Mucosa of rectum (tissue), 2 donors: Measurements from ENCODE around the gene COMP.

ENCODE experiments used
- H3K27ac ChIP-seq, 2 donors: one replicate each; pipeline ENCODE4 v1.7.0; 2013; ENCODE audit warnings: inconsistent platforms in 2 of 2, low read depth in 2 of 2, low read length in 2 of 2
- H3K27me3 ChIP-seq, 2 donors: one replicate each; pipeline ENCODE4 v1.7.0; 2013; ENCODE audit warnings: low read length in 2 of 2; ENCODE audit not compliant: control insufficient read depth in 2 of 2, insufficient read depth in 2 of 2
- H3K36me3 ChIP-seq, 2 donors: one replicate each; pipeline ENCODE4 v1.7.0; 2013; ENCODE audit warnings: low read length in 2 of 2; ENCODE audit not compliant: control insufficient read depth in 2 of 2, insufficient read depth in 2 of 2
- H3K4me1 ChIP-seq, 2 donors: one replicate each; pipeline ENCODE4 v1.7.0; 2013; ENCODE audit warnings: low read length in 2 of 2, mild to moderate bottlenecking in 1 of 2; ENCODE audit not compliant: control insufficient read depth in 2 of 2, insufficient read depth in 2 of 2
- H3K4me3 ChIP-seq, 2 donors: one replicate each; pipeline ENCODE4 v1.7.0; 2013; ENCODE audit warnings: low read length in 2 of 2
- H3K9ac ChIP-seq, 2 donors: one replicate each; pipeline ENCODE4 v1.7.0; 2013; ENCODE audit warnings: low read length in 2 of 2, low read depth in 1 of 2, mild to moderate bottlenecking in 1 of 2
- H3K9me3 ChIP-seq, 2 donors: one replicate each; pipeline ENCODE4 v1.7.0; 2013; ENCODE audit warnings: low read length in 2 of 2; ENCODE audit not compliant: control insufficient read depth in 2 of 2
- donor health status: healthy.
- donor health status: Normal muscosa, but diverticular disease.

COMP gene

GRCh38 chr19:18776736-18777135 is 14.4 kb downstream of the COMP start:
- Histone ChIP-seq H3K4me3 (no peak overlapping the region), H3K27me3 (no peaks in the 10 kb centered on the region), H3K36me3 (no peaks in the 10 kb centered on the region), H3K27ac (no peak overlapping the region), H3K9me3 (no peaks in the 10 kb centered on the region), H3K9ac (no peak overlapping the region), H3K4me1 (no peaks in the 10 kb centered on the region)

GRCh38 chr19:18776288-18776594 is 14.9 kb downstream of the COMP start:
- H3K4me1 ChIP-seq, result no peaks in the 10 kb centered on the region
- no peak overlapping the region for H3K9ac ChIP-seq
- H3K36me3 ChIP-seq, result no peaks in the 10 kb centered on the region
- no peak overlapping the region for H3K4me3 ChIP-seq
- no peak overlapping the region for H3K27ac ChIP-seq
- H3K9me3 ChIP-seq, result no peaks in the 10 kb centered on the region
- no peaks in the 10 kb centered on the region for H3K27me3 ChIP-seq

GRCh38 chr19:18775586-18776287 is 15.4 kb downstream of the COMP start:
- no peak overlapping the region for H3K9ac ChIP-seq
- no peaks in the 10 kb centered on the region for H3K36me3 ChIP-seq
- H3K4me1 ChIP-seq, result no peaks in the 10 kb centered on the region
- no peaks in the 10 kb centered on the region for H3K9me3 ChIP-seq
- no peak overlapping the region for H3K4me3 ChIP-seq
- no peak overlapping the region for H3K27ac ChIP-seq
- no peaks in the 10 kb centered on the region for H3K27me3 ChIP-seq

- H3K27ac ChIP-seq, result no peak overlapping the region
- no peaks in the 10 kb centered on the region for H3K27me3 ChIP-seq
- H3K9ac ChIP-seq, result no peak overlapping the region
- no peaks in the 10 kb centered on the region for H3K36me3 ChIP-seq
- no peaks in the 10 kb centered on the region for H3K9me3 ChIP-seq
- no peaks in the 10 kb centered on the region for H3K4me1 ChIP-seq
- H3K4me3 ChIP-seq, result no peak overlapping the region
Observed at GRCh38 chr19:18774782-18775444, 16.2 kb downstream of the COMP start.

- no peaks in the 10 kb centered on the region for H3K36me3 ChIP-seq
- H3K27ac ChIP-seq, result no peak overlapping the region
- no peak overlapping the region for H3K4me3 ChIP-seq
- H3K9ac ChIP-seq, result no peak overlapping the region
- no peaks in the 10 kb centered on the region for H3K27me3 ChIP-seq
- no peaks in the 10 kb centered on the region for H3K9me3 ChIP-seq
- H3K4me1 ChIP-seq, result peaks cover 0 to under 1% of the 10 kb centered on the region in 2 donors
Observed at GRCh38 chr19:18774107-18774506, 17.0 kb downstream of the COMP start.

GRCh38 chr19:18773682-18774081 is 17.4 kb downstream of the COMP start:
- H3K36me3 ChIP-seq, result no peaks in the 10 kb centered on the region

GRCh38 chr19:18772620-18773587 is 18.2 kb downstream of the COMP start:
- no peak overlapping the region for H3K9ac ChIP-seq
- no peak overlapping the region for H3K4me3 ChIP-seq

More at GRCh38 chr19:18773682-18774081, 17.4 kb downstream of the COMP start:
- Histone ChIP-seq H3K27ac (no peak overlapping the region), H3K9me3 (no peaks in the 10 kb centered on the region), H3K27me3 (no peaks in the 10 kb centered on the region), H3K9ac (no peak overlapping the region), H3K4me1 (peaks cover 0 to 3% of the 10 kb centered on the region in 2 donors), H3K4me3 (no peak overlapping the region)

GRCh38 chr19:18771328-18772242 is 19.5 kb downstream of the COMP start:
- Histone ChIP-seq H3K9ac (no peak overlapping the region), H3K27ac (no peak overlapping the region), H3K36me3 (no peaks in the 10 kb centered on the region), H3K9me3 (no peaks in the 10 kb centered on the region), H3K4me3 (no peak overlapping the region), H3K27me3 (no peaks in the 10 kb centered on the region), H3K4me1 (peaks cover 0 to 3% of the 10 kb centered on the region in 2 donors)

More at GRCh38 chr19:18772620-18773587, 18.2 kb downstream of the COMP start:
- Histone ChIP-seq H3K9me3 (no peaks in the 10 kb centered on the region), H3K27ac (no peak overlapping the region), H3K36me3 (no peaks in the 10 kb centered on the region), H3K27me3 (no peaks in the 10 kb centered on the region), H3K4me1 (peaks cover 0 to 3% of the 10 kb centered on the region in 2 donors)

GRCh38 chr19:18770663-18771327 is 20.3 kb downstream of the COMP start:
- H3K9me3 ChIP-seq, result no peaks in the 10 kb centered on the region
- H3K36me3 ChIP-seq, result no peaks in the 10 kb centered on the region
- H3K27me3 ChIP-seq, result no peaks in the 10 kb centered on the region
- H3K4me3 ChIP-seq, result no peak overlapping the region
- no peak overlapping the region for H3K9ac ChIP-seq
- no peak overlapping the region for H3K27ac ChIP-seq
- peaks cover 0 to 3% of the 10 kb centered on the region in 2 donors for H3K4me1 ChIP-seq
